HG03521 (cell line): Measurements from ENCODE around the gene TERB1.
"Not testable (repeated sequence)": the region's sequence is repeated elsewhere in the genome, so short reads cannot be mapped to it uniquely, and the experiment has no call there.

Experiments used
- ATAC-seq: cut with Tn5 transposase; IDR thresholded peaks from one replicate; pipeline ENCODE4 v1.9.1; 2021; ENCODE audit warnings: mild to moderate bottlenecking, moderate library complexity; ENCODE audit not compliant: unreplicated experiment

TERB1 gene

GRCh38 chr16:66824006-66824405, 22.6 kb upstream of the TERB1 start:
- ATAC-seq: no peak

GRCh38 chr16:66814734-66815133, 13.3 kb upstream of the TERB1 start:
- ATAC-seq: no peak

GRCh38 chr16:66811043-66811442, 9.7 kb upstream of the TERB1 start:
- no peak for ATAC-seq

DNA sequence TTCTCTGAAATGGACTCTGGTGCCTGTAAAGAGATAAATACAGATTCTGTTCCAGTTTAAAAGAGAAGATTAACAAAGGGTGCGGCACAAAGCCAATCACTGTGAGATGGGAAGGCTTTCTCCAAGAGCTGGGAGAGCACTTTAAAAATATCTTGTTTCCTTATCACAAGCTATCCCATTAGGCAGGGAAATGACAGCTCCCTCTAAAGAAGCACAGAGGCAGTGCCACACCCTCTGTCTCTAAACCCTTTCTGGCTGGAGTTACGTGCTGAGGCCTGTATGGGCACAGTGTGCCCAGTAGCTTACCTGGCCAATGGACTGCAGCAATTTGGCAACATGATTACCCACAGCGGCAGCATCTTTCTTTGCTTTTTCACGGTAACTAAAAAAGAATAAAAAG, 9.0 kb upstream of the TERB1 start:
- no peak for ATAC-seq

GRCh38 chr16:66809765-66810164, 8.4 kb upstream of the TERB1 start:
- ATAC-seq: no peak

DNA sequence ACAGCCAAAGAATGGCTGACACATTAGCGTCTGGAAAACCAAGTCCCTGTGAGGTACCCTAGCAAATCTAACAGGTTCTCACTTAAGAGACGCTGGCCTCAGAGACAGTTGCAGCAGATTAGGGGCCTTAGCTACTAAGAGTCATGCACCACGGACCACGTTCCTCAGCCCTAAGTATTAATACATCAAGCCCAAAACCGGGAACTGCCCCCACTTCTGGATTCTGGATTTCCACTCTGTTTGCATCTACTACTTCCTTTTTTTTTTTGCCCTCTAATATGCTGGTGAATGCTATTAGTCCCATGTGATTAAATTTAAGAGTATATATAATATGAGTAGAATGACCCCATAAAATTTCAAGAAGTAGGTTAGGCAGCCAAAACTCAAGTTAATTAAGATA, 775 bp upstream of the TERB1 start:
- no peak for ATAC-seq

GRCh38 chr16:66800856-66801255, 528 bp downstream of the TERB1 start:
- ATAC-seq: no peak

DNA sequence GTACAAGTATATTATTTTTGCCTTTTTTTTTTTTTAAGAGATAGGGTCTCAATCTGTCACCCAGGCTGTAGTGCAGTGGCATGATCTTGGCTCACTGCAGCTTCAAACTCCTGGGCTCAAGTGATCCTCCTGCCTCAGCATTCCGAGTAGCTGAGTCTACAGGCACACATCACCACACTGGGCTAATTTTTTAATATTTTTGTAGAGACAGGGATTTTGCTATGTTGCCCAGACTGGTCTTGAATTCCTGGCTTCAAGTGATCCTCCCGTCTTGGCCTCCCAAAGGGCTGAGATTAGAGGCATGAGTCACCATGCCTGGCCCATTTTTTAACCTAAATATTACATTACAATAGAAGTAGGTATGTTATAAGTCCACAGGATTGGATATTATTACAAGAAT, 3.2 kb downstream of the TERB1 start:
- ATAC-seq: no peak

DNA sequence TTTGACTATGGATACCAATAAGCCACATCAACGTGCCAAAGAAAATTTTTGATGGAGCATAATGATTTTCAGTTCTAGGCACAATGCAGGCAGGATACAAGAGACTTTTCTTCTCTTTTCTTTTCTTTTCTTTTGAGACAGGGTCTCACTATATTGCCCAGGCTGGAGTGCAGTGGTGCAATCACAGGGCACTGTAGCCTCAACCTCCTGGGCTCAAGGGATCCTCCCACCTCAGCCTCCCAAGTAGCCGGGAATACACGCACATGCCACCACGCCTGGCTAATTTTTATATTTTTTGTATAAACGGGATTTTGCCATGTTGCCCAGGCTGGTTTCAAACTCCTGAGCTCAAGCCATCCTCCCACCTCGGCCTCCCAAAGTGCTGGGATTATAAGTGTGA, 7.4 kb downstream of the TERB1 start:
- ATAC-seq: not testable (repeated sequence)

DNA sequence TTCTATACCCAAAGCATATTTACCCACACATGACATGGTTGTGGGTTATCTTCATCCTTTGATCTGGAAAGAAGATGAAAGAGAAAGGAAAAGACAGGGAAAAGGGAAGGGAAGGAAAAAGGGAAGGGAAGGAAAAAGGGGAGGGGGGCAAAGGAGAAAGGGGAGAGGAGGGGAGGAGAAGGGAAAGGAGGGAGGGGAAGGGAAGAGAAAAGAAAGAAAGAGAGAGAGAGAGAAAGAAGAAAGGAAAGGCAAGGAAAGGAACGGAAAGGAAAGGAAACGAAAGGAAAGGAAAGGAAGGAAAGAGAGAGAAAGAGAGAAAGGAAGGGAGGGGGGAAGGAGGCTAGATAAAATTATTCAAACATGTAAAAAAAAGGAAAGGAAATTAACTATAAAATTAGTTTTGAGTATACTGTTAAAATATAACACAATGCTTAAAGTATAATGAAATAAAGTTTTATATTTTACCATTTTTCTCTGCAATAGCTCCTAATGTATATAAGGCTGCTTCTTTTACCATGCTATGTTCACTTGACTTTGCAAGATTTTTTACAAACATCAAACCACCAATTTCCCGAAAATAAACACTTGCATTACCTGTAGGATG, 11.2 kb downstream of the TERB1 start:
- no peak for ATAC-seq

GRCh38 chr16:66787427-66787826, 14.0 kb downstream of the TERB1 start:
- ATAC-seq: no peak

DNA sequence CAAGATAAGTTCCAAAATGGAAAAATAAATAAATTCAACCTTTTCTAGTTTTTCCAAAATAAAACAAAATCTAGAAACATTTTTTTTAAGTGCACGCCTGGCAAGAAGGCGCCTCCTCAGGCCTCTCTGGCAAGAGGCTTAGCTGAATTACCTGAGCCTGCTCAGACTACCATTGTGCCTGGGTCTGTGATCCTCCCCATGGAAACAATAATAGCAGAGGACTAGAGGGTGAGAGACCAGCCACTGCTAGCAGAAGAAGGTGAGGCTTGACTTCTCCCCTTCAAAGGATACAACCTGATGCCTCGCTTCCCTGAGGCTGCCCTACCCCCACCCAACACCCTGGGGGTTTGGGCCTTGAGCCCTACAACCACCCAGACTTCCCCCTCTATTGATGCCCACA, 14.8 kb downstream of the TERB1 start:
- ATAC-seq: no peak

DNA sequence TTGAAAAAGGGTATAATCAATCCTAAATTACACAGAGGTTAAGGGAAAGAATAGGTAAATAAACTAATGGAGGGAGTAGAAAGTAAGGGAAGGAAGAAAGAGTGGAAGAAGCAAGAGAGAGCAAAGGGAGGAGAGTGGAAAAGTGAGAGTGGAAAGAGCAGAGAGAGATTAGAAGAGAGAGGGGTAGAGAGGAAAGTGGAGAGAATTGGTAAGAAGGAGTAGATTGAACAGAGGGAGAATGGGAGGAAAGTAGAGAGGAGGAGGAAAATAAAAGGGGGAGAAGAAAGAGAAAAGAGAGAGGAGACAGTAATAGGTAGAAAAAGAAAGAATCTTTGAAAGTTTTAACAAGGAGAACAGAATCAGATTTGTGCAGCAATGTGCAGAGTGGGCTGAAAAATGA, 24.9 kb downstream of the TERB1 start:
- ATAC-seq: no peak

- no peak for ATAC-seq
Measured at GRCh38 chr16:66774981-66775380, 26.4 kb downstream of the TERB1 start.

DNA sequence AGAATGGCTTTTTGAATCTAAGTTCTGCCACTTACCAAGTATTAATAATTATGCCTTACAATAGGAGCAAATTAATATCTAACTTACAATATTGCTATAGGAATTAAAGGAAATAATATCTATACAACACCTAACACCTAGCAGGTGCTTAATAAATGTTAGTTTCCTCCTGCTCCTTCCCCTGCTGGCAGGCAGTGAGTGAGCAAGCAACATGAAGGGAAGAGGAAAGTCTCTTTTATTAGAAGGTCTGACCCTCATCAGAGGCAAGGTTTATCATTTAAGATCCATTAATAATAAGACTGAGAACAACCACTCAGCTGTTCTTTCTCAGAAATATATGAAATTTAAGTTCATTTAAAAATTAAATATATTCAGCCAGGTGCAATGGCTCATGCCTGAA, 43.3 kb downstream of the TERB1 start:
- ATAC-seq: no peak

- ATAC-seq: no peak
Measured at GRCh38 chr16:66754819-66755218, 46.6 kb downstream of the TERB1 start.

- no peak for ATAC-seq
Measured at GRCh38 chr16:66754211-66754610, 47.2 kb downstream of the TERB1 start.

GRCh38 chr16:66752958-66753357, 48.4 kb downstream of the TERB1 start:
- ATAC-seq: no peak

DNA sequence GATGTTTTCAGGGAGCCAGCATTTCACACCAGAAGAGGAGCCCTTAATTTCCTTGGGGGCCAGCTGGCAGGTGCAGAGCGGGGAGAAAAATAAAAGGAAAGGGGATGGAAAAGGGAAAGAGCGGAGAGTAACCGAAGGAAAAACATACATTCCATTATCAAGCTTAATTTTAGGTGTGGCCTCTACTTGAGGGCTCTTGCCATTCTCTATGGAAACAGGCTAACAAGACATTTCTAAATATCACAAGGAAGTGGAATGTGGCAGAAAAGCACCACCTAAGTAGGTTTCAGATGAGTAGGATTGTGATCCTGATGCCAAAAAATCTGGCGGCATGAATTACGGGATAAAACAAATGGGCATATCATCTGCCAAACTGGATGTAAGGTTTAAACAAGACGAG, 49.0 kb downstream of the TERB1 start:
- ATAC-seq: no peak

GRCh38 chr16:66751992-66752322, 49.4 kb downstream of the TERB1 start:
- no peak for ATAC-seq

DNA sequence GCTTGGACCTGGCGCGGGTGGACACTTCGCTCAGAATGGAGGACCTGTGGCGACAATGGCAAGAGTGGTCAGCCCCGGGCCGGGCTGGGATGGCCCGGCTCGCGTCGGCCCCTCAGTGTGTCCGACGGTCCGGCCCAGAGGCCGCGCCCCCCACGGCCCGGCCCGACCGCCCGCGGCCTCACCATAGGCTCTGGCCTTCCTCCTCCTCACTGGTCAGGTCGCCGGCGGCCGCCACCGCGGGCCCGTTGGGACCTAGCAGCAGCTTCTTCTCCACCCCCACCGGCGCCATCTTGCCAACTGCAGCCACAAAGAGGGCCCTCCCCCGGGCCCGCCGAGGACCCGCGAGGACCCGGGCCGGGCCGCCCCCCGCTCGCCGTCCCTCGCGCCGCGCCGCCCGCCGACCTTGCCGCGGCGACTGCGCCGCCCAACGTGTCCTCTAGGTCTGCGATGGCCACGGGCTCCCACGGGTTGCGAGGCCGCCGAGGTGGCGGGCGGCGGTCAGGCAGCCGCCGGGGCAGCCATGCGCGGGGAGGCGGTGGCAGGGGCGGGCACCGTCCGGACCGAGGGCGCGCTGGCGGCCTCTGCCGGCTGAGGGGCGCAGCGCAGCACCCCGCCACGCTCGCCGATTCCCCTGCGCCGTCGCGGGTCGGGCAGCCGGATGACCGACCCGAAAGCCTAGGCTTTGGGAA, 49.9 kb downstream of the TERB1 start, which contains the start of gene DYNC1LI2:
TSS of gene DYNC1LI2 (minus strand) at position 307 of the 689 bp plus-strand sequence. CDS start at position 289, 18 bp downstream.
- ATAC-seq: peak; percentile 85

GRCh38 chr16:66751053-66751302, 50.4 kb downstream of the TERB1 start:
- peak; percentile 13 for ATAC-seq
